Glutamatergic neuron (in vitro differentiated cells): ENCODE measurements around the gene SEC14L2. TPM values are rescaled to one million over a fixed set of nuclear protein-coding genes. Genes with fewer than 3 reads are reported as not detected.

Experiments used
- DNase-seq: peaks from one replicate; pipeline ENCODE4 v3.0.0; 2022
- H3K27ac Mint-ChIP-seq: one replicate; pipeline ENCODE4 v1.8.0; 2020; ENCODE audit warnings: mild to moderate bottlenecking, mixed read lengths, inconsistent platforms; ENCODE audit not compliant: unreplicated experiment
- H3K27me3 Mint-ChIP-seq: one replicate; pipeline ENCODE4 v1.8.0; 2020; ENCODE audit warnings: mild to moderate bottlenecking, moderate library complexity, mixed read lengths, inconsistent platforms; ENCODE audit not compliant: unreplicated experiment
- H3K36me3 Mint-ChIP-seq: one replicate; pipeline ENCODE4 v1.8.0; 2020; ENCODE audit warnings: mild to moderate bottlenecking, mixed read lengths, inconsistent platforms; ENCODE audit not compliant: unreplicated experiment
- H3K4me1 Mint-ChIP-seq: one replicate; pipeline ENCODE4 v1.8.0; 2020; ENCODE audit warnings: mild to moderate bottlenecking, low read depth, mixed read lengths, inconsistent platforms; ENCODE audit not compliant: unreplicated experiment
- H3K4me3 Mint-ChIP-seq: one replicate; pipeline ENCODE4 v1.8.0; 2020; ENCODE audit warnings: mild to moderate bottlenecking, mixed read lengths, inconsistent platforms; ENCODE audit not compliant: unreplicated experiment
- H3K9me3 Mint-ChIP-seq: one replicate; pipeline ENCODE4 v1.8.0; 2020; ENCODE audit warnings: mild to moderate bottlenecking, moderate library complexity, mixed read lengths, inconsistent platforms; ENCODE audit not compliant: unreplicated experiment
- CTCF ChIP-seq: fragments of 200-600 bp; sonication (generic); IDR thresholded peaks from one replicate; pipeline ENCODE4 v1.5.0; 2021; ENCODE audit not compliant: partially characterized antibody, unreplicated experiment
- total RNA-seq: library from RNA; stranded (reverse); fragmentation: NEBNext Ultra II Directional; extraction: Animal tissue kit (Norgen Biotek cat#: 25700); gene quantifications from one replicate; pipeline ENCODE4 v1.2.1, GENCODE V29; 2021; ENCODE audit not compliant: unreplicated experiment

SEC14L2 gene
- total RNA-seq, 1 donor from 2014 or later: 0.76 TPM

- Mint-ChIP-seq H3K27me3 (no peaks in the 10 kb centered on the region), H3K4me3 (peak overlapping the region; percentile 88), H3K27ac (peak overlapping the region; percentile 83), H3K9me3 (peaks cover 4% of the 10 kb centered on the region), H3K4me1 (peaks cover 7% of the 10 kb centered on the region), H3K36me3 (no peaks in the 10 kb centered on the region)
- DNase-seq: no peak
- TF ChIP-seq CTCF: no peak
Observed at GRCh38 chr22:30421695-30422480, 25.1 kb downstream of the SEC14L2 start.

DNA sequence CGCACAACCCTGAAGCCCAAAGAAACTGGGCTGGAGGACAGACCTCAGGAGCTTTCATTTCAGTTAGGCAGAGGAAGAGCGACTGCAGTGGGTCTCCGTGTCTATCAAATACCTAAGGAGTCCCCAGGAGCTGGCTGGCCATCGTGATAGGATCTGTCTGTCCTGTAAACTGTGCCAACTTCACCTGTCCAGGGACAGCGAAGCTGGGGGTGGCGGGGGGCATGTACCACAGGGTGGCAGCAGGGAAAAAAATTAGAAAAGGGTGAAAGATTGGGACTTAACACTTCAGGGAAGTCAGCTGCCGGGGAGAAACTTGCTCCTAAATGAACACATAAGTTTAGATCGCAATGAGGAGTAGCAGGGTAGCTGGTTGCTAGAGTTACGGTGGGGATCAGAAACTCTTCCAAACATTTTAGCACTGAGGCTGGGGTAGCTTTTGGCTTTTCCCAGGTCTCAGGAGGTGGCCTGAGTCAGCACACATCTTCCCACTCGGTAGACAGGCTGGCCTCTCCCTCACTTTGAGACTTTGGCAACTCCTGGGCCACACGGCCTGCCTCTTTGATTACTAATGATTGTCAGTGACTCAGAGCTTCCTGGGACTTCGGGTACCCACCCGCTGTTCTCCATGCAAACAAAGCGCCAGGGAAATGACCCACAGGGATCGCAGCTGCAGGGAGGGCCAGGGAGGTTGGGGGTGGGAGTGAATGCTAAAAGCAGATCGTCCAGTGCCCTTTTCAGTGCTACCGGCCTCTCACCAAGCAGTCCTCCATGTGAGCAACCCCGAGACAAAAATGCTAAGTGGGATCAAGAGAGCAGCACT lies 25.9 kb downstream of the SEC14L2 start:
- no peaks in the 10 kb centered on the region for H3K36me3 Mint-ChIP-seq
- H3K27ac Mint-ChIP-seq: peak overlapping the region; percentile 83
- H3K27me3 Mint-ChIP-seq: no peaks in the 10 kb centered on the region
- peaks cover 6% of the 10 kb centered on the region for H3K9me3 Mint-ChIP-seq
- H3K4me1 Mint-ChIP-seq: peaks cover 7% of the 10 kb centered on the region
- H3K4me3 Mint-ChIP-seq: peak overlapping the region; percentile 88
- DNase-seq: no peak
- no peak for TF ChIP-seq CTCF

DNA sequence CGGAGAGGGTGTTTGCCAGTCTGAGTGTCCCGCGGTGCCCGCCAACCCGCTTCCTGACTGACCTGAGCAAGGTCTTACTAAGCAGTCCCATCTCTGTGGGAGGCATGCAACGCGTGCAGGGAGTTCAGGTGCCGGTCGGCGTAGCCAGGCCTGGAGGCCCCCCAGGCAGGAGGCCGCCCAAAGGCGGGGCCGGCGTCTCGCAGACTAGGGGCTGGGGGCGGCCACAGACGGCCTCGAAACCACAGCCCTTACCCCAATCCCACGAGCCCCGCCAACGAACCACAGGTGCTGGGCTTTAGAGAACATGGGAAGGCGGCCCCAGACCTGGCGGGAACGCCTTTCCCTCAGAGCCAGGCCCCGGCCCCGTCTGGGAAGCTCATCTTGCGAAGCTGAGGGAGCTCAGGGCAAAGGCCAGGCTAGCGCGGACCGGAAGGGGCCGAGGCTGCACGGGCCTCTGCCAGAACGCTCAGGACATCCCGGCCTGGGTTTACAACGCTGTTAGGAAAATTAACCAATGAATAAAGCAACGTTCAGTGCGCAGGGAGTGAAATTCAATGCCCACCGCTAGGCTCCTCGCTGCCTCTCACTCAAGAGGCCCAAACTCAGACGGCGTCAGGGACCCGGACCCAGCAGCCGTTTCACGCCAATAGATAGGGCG lies 26.6 kb downstream of the SEC14L2 start:
- peaks cover 7% of the 10 kb centered on the region for H3K4me1 Mint-ChIP-seq
- peak; percentile 74 for DNase-seq
- TF ChIP-seq CTCF: no peak
- H3K27ac Mint-ChIP-seq: peak overlapping the region; percentile 98
- no peaks in the 10 kb centered on the region for H3K36me3 Mint-ChIP-seq
- H3K9me3 Mint-ChIP-seq: peaks cover 6% of the 10 kb centered on the region
- H3K27me3 Mint-ChIP-seq: no peaks in the 10 kb centered on the region
- peak overlapping the region; percentile 92 for H3K4me3 Mint-ChIP-seq

DNA sequence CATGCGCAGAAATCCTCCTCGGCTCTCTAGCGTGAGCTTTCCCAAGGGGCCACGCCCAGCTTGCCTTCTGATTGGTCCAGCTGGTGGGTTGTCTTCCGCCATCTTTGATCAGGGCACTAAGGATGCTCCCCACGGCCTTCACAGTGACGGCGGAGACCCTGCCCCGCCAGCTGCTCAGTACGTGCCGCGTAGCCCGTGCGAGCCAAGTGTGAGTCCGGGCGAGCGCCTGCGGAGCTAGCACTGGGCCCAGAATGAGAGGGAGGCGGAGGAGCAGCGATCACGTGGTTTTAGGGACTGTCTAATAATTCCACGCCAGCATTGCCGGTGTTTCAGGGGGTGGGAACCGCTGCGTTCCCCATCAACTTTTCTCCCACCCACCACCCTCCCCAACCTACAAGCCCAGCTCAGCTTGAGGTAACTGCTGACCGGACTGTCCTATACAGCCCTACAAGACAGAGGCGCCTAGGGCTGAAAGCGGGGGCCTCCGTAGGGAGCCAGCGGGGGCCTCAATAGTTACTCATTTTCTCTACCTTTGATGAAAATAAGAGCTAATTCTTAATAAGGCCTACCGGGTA lies 27.2 kb downstream of the SEC14L2 start:
- Mint-ChIP-seq H3K9me3 (peaks cover 6% of the 10 kb centered on the region), H3K27me3 (no peaks in the 10 kb centered on the region), H3K4me1 (peaks cover 7% of the 10 kb centered on the region), H3K27ac (peak overlapping the region; percentile 98), H3K4me3 (peak overlapping the region; percentile 92), H3K36me3 (no peaks in the 10 kb centered on the region)
- no peak for TF ChIP-seq CTCF
- DNase-seq: peak; percentile 97
